Measurements from ENCODE around the gene LRRC49.

Gene LRRC49

GRCh38 chr15:71066983-71067382 lies 174.4 kb downstream of the LRRC49 start:
- Histone ChIP-seq H3K4me3 (ENCODE audit: low read length) (no peak overlapping the region), H3K79me2 (ENCODE audit: control insufficient read depth, low read length) (no peaks in the 10 kb centered on the region), H4K20me1 (ENCODE audit: control insufficient read depth, insufficient read depth, low read depth, low read length) (no peaks in the 10 kb centered on the region), H3K27ac (ENCODE audit: low read depth, low read length) (no peak overlapping the region), H3K36me3 (ENCODE audit: control insufficient read depth, low read length) (no peaks in the 10 kb centered on the region), H3K9me2 (replicated peaks; ENCODE audit: control insufficient read depth, low read length) (no peaks in the 10 kb centered on the region), H3K4me2 (ENCODE audit: low read length) (no peak overlapping the region), H3K4me1 (ENCODE audit: control insufficient read depth, low read length) (no peaks in the 10 kb centered on the region), H3K27me3 (ENCODE audit: control insufficient read depth, low read length) (no peaks in the 10 kb centered on the region), H3K9me3 (ENCODE audit: control insufficient read depth, insufficient read depth, low read length) (no peaks in the 10 kb centered on the region), H3F3A (ENCODE audit: control insufficient read depth, insufficient read depth) (no peaks in the 10 kb centered on the region)
- TF ChIP-seq CTCF (IDR thresholded peaks at IDR 0.05; ENCODE audit: low read depth, low read length, poor library complexity, severe bottlenecking) (no peak), EZH2phosphoT487 (IDR thresholded peaks at IDR 0.05; ENCODE audit: borderline replicate concordance, low read length) (no peak)

GRCh38 chr15:71069693-71070092 lies 177.1 kb downstream of the LRRC49 start:
- Histone ChIP-seq H3K4me3 (ENCODE audit: low read length) (no peak overlapping the region), H3K4me1 (ENCODE audit: control insufficient read depth, low read length) (no peaks in the 10 kb centered on the region), H4K20me1 (ENCODE audit: control insufficient read depth, insufficient read depth, low read depth, low read length) (no peaks in the 10 kb centered on the region), H3K4me2 (ENCODE audit: low read length) (no peak overlapping the region), H3K79me2 (ENCODE audit: control insufficient read depth, low read length) (no peaks in the 10 kb centered on the region), H3K9me3 (ENCODE audit: control insufficient read depth, insufficient read depth, low read length) (no peaks in the 10 kb centered on the region), H3K27ac (ENCODE audit: low read depth, low read length) (no peak overlapping the region), H3K36me3 (ENCODE audit: control insufficient read depth, low read length) (no peaks in the 10 kb centered on the region), H3K27me3 (ENCODE audit: control insufficient read depth, low read length) (no peaks in the 10 kb centered on the region), H3K9me2 (replicated peaks; ENCODE audit: control insufficient read depth, low read length) (no peaks in the 10 kb centered on the region), H3F3A (ENCODE audit: control insufficient read depth, insufficient read depth) (no peaks in the 10 kb centered on the region)
- TF ChIP-seq EZH2phosphoT487 (IDR thresholded peaks at IDR 0.05; ENCODE audit: borderline replicate concordance, low read length) = no peak
- TF ChIP-seq CTCF (IDR thresholded peaks at IDR 0.05; ENCODE audit: low read depth, low read length, poor library complexity, severe bottlenecking) = no peak

- H3K27me3 ChIP-seq (ENCODE audit: control insufficient read depth, low read length) = no peaks in the 10 kb centered on the region
- H3K79me2 ChIP-seq (ENCODE audit: control insufficient read depth, low read length) = no peaks in the 10 kb centered on the region
- no peaks in the 10 kb centered on the region for H3K36me3 ChIP-seq (ENCODE audit: control insufficient read depth, low read length)
- H3K9me3 ChIP-seq (ENCODE audit: control insufficient read depth, insufficient read depth, low read length) = no peaks in the 10 kb centered on the region
- no peak overlapping the region for H3K27ac ChIP-seq (ENCODE audit: low read depth, low read length)
- no peaks in the 10 kb centered on the region for H4K20me1 ChIP-seq (ENCODE audit: control insufficient read depth, insufficient read depth, low read depth, low read length)
- H3K4me1 ChIP-seq (ENCODE audit: control insufficient read depth, low read length) = no peaks in the 10 kb centered on the region
- no peak for TF ChIP-seq EZH2phosphoT487 (IDR thresholded peaks at IDR 0.05; ENCODE audit: borderline replicate concordance, low read length)
- no peak for TF ChIP-seq CTCF (IDR thresholded peaks at IDR 0.05; ENCODE audit: low read depth, low read length, poor library complexity, severe bottlenecking)
- no peaks in the 10 kb centered on the region for H3F3A ChIP-seq (ENCODE audit: control insufficient read depth, insufficient read depth)
- H3K4me3 ChIP-seq (ENCODE audit: low read length) = no peak overlapping the region
- H3K9me2 ChIP-seq (replicated peaks; ENCODE audit: control insufficient read depth, low read length) = no peaks in the 10 kb centered on the region
- H3K4me2 ChIP-seq (ENCODE audit: low read length) = no peak overlapping the region
Measured at GRCh38 chr15:71071529-71071928, 178.9 kb downstream of the LRRC49 start.

GRCh38 chr15:71072423-71072822 lies 179.8 kb downstream of the LRRC49 start:
- H3F3A ChIP-seq (ENCODE audit: control insufficient read depth, insufficient read depth) = no peaks in the 10 kb centered on the region
- H3K9me3 ChIP-seq (ENCODE audit: control insufficient read depth, insufficient read depth, low read length) = no peaks in the 10 kb centered on the region
- no peaks in the 10 kb centered on the region for H3K27me3 ChIP-seq (ENCODE audit: control insufficient read depth, low read length)
- no peaks in the 10 kb centered on the region for H3K9me2 ChIP-seq (replicated peaks; ENCODE audit: control insufficient read depth, low read length)
- no peaks in the 10 kb centered on the region for H3K4me1 ChIP-seq (ENCODE audit: control insufficient read depth, low read length)
- no peaks in the 10 kb centered on the region for H3K79me2 ChIP-seq (ENCODE audit: control insufficient read depth, low read length)
- no peaks in the 10 kb centered on the region for H4K20me1 ChIP-seq (ENCODE audit: control insufficient read depth, insufficient read depth, low read depth, low read length)
- no peak overlapping the region for H3K4me2 ChIP-seq (ENCODE audit: low read length)
- H3K4me3 ChIP-seq (ENCODE audit: low read length) = no peak overlapping the region
- no peak overlapping the region for H3K27ac ChIP-seq (ENCODE audit: low read depth, low read length)
- TF ChIP-seq CTCF (IDR thresholded peaks at IDR 0.05; ENCODE audit: low read depth, low read length, poor library complexity, severe bottlenecking) (no peak), EZH2phosphoT487 (IDR thresholded peaks at IDR 0.05; ENCODE audit: borderline replicate concordance, low read length) (no peak)
- no peaks in the 10 kb centered on the region for H3K36me3 ChIP-seq (ENCODE audit: control insufficient read depth, low read length)
